GM13976 (cell line): Measurements from ENCODE around the gene IFI44L.

Experiments
- DNase-seq: peaks from one replicate; pipeline ENCODE4 v3.0.0; 2012; ENCODE audit warnings: low spot score
- in situ Hi-C: fragments of 300-500 bp; cut with MboI; formaldehyde crosslinking; loops from one replicate; pipeline ENCODE4 v1.12.0; 2022; ENCODE audit warnings: low sequenced_read_pairs, mixed read lengths, inconsistent platforms; ENCODE audit not compliant: unreplicated experiment
- TF ChIP-seq, protein P1 (sequence below): IDR thresholded peaks from 2 replicates; pipeline ENCODE4 v1.5.1; 2012; ENCODE audit warnings: borderline replicate concordance, mild to moderate bottlenecking; ENCODE audit not compliant: insufficient read depth; ENCODE audit errors: extremely low read depth, missing control alignments, control extremely low read depth

The IFI44L gene

DNA sequence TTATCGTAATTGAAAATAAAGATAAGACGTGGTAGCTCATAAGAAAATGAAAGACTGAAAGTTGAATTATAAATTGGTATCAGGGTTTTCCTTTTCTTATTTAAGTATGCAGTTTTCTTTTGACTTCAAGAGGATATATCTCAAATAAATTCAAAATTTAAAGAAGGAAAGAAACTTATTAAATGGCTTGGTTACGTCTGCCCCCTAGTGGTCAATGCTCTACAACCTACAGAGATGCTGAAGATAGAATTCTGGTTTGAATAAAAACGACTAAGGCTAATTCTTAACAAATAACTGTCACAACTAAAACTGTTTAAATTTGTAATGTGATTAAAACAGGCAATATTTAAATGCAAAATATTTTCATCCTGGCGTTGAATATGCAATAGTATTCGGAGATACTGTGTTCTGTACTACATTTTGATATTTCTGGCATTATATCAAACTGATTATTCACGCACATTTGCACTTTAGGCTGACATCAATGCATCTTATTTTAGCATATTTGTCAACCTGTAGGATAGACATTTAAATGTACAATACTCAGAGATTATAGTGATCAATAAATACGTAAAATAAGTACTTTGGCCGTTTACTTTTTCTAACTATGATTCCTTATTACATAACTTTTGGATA is 56.2 kb downstream of the IFI44L start:
- DNase-seq: peak; percentile 44
- TF ChIP-seq, protein P1, sequence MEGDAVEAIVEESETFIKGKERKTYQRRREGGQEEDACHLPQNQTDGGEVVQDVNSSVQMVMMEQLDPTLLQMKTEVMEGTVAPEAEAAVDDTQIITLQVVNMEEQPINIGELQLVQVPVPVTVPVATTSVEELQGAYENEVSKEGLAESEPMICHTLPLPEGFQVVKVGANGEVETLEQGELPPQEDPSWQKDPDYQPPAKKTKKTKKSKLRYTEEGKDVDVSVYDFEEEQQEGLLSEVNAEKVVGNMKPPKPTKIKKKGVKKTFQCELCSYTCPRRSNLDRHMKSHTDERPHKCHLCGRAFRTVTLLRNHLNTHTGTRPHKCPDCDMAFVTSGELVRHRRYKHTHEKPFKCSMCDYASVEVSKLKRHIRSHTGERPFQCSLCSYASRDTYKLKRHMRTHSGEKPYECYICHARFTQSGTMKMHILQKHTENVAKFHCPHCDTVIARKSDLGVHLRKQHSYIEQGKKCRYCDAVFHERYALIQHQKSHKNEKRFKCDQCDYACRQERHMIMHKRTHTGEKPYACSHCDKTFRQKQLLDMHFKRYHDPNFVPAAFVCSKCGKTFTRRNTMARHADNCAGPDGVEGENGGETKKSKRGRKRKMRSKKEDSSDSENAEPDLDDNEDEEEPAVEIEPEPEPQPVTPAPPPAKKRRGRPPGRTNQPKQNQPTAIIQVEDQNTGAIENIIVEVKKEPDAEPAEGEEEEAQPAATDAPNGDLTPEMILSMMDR: peak; percentile 60
- in situ Hi-C loops: loop anchor here (10.0 kb wide), 1 partner anchor 542 kb away; no protein-coding TSS in a partner anchor

DNA sequence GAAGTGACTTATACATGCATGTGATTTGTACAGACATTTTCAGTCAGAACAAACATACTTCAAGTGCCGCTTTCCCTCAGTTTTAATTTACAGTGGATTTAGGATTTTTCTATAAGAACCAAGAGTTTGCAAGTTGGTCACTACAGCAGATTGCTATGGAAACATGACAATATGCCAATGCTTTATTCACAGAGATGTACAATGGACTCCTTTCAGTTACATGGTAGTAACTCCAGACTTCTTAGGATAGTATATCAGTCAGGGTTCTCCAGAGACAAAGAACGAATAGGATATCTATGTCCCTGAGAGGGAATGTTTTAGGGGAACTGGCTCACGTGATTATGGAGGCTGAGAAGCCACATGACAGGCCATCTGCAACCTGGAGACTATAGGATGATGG is 56.7 kb downstream of the IFI44L start:
- DNase-seq: no peak
- in situ Hi-C loops: loop anchor here (10.0 kb wide), 1 partner anchor 542 kb away; no protein-coding TSS in a partner anchor
- TF ChIP-seq, protein P1: no peak

DNA sequence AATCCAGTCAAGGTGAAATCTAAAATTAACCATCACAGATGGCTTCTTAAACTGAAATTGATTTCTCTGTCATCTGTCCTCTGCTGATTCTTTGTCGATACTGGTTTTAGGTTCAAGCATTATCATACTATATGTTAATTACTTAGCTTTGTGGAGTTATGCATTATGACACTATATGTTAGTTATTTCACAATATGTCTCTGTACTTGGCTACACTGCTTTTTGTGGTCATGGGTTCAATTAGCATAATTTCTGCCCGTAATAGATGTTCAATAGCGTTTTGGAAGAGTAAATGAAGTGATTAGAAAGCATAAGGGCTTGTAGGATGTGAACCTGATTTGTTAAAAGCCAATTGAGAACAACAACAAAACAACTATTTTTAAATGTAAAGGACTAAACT is 57.5 kb downstream of the IFI44L start:
- TF ChIP-seq, protein P1: no peak
- no peak for DNase-seq
- in situ Hi-C loops: loop anchor here (10.0 kb wide), 1 partner anchor 543 kb away; no protein-coding TSS in a partner anchor

DNA sequence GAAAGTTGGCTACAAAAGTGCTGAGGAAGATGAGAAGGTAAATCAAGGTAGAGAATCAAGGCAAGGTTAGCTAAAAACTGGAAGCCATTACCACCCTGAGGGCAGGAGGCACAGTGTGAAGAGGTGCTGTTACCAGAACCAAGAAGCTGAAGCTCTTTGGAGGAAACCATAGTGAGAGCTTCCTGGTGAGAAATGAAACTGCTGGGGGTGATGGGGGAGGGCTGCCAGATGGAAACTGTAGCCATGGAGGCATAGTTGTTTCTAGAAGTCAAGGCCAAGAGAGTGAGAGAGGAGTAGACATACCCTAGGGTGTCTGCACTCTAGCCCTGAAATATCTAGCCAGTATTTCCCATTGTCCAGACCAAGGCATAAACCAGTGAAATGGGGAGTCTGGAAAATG is 58.1 kb downstream of the IFI44L start:
- in situ Hi-C loops: loop anchor here (10.0 kb wide), 1 partner anchor 544 kb away; no protein-coding TSS in a partner anchor
- TF ChIP-seq, protein P1: no peak
- DNase-seq: no peak

DNA sequence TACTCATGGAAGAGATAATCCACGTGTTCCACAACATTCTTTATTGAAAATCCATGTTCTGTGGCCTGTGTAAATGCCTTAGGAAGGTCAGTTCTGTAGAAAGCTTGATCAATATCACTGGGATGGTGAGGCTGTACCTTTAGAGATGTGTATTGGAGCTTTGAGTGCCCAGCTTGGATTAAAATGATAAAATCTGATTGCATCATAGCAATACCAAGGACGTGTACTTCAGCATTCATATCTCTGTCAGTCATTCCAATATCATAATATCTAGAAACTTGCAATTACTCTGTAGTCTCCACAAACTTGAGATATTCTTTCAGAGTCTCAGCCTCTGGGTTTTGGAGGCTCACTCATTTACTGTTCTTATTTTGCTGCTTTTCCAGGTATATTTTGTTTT is 61.0 kb downstream of the IFI44L start:
- no peak for DNase-seq
- in situ Hi-C loops: no loop called here
- TF ChIP-seq, protein P1: no peak

DNA sequence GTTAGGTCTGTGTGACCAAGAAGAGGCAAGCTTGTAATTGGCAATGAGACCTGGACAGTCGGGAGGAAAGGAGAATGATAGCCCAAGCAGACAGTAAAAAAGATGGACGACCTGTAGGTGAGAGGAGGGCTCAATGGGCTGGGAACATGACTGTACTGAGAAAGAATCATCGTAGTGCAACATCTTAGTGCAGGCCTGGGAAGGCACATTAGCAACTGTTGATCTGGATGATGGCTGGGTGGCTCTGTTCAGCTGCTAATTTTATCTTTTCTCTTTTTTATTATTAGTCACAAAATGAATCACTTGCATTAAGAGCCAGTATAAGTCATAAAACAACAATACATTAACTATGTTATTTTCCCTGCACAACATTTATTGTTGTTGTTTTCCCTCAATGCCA is 62.2 kb downstream of the IFI44L start:
- in situ Hi-C loops: no loop called here
- TF ChIP-seq, protein P1: no peak
- DNase-seq: no peak
